GM23338 (cell line): ENCODE results near the gene ACSM6. TPM values are rescaled to one million over a fixed set of nuclear protein-coding genes. Genes with fewer than 3 reads are reported as not detected.

ENCODE experiments used
- ATAC-seq: fragments of 200-7000 bp; cut with Tn5 transposase; 3 replicates; pipeline ENCODE4 v1.9.1; 2020
- DNase-seq: peaks from one replicate; pipeline ENCODE4 v3.0.0-alpha.2; 2015; ENCODE audit warnings: low spot score
- H2AFZ ChIP-seq: fragments of 200-600 bp; sonication (generic); 2 replicates; pipeline ENCODE4 v1.8.0; 2016; ENCODE audit warnings: antibody characterized with exemption, mild to moderate bottlenecking, moderate library complexity
- H3F3A ChIP-seq: fragments of 200-600 bp; sonication (generic); replicated peaks from 2 replicates; pipeline ENCODE4 v1.8.0; 2017; ENCODE audit warnings: antibody characterized with exemption, mixed run types, low read depth
- H3K27ac ChIP-seq: fragments of 200-600 bp; sonication (generic); 2 replicates; pipeline ENCODE4 v1.6.1; 2016; ENCODE audit warnings: low read depth
- H3K27me3 ChIP-seq: fragments of 200-600 bp; sonication (generic); 2 replicates; pipeline ENCODE4 v1.8.0; 2016; ENCODE audit warnings: mild to moderate bottlenecking, mixed run types, moderate library complexity; ENCODE audit not compliant: insufficient read depth
- H3K36me3 ChIP-seq: fragments of 200-600 bp; sonication (generic); 2 replicates; pipeline ENCODE4 v1.8.0; 2016; ENCODE audit warnings: mild to moderate bottlenecking; ENCODE audit not compliant: insufficient read depth
- H3K4me1 ChIP-seq: fragments of 200-600 bp; sonication (generic); 2 replicates; pipeline ENCODE4 v1.8.0; 2016; ENCODE audit warnings: mild to moderate bottlenecking, moderate library complexity; ENCODE audit not compliant: insufficient read depth
- H3K4me2 ChIP-seq: fragments of 200-600 bp; sonication (generic); 2 replicates; pipeline ENCODE4 v1.7.1; 2017; ENCODE audit warnings: mixed run types
- H3K4me3 ChIP-seq: fragments of 200-600 bp; sonication (generic); 2 replicates; pipeline ENCODE4 v1.6.1; 2016; ENCODE audit warnings: mixed run types
- H3K79me2 ChIP-seq: fragments of 200-600 bp; sonication (generic); replicated peaks from 2 replicates; pipeline ENCODE4 v1.8.0; 2017; ENCODE audit warnings: mild to moderate bottlenecking; ENCODE audit not compliant: insufficient read depth
- H3K9me2 ChIP-seq: fragments of 200-600 bp; sonication (generic); 2 replicates; pipeline ENCODE4 v1.8.0; 2017; ENCODE audit not compliant: insufficient read depth
- H4K20me1 ChIP-seq: fragments of 200-600 bp; sonication (generic); replicated peaks from 2 replicates; pipeline ENCODE4 v1.8.0; 2017; ENCODE audit warnings: mild to moderate bottlenecking; ENCODE audit not compliant: insufficient read depth
- H3K27ac Mint-ChIP-seq: 2 replicates; pipeline ENCODE4 v1.8.0; 2020; ENCODE audit warnings: inconsistent platforms, mild to moderate bottlenecking, moderate library complexity, mixed read lengths
- H3K27me3 Mint-ChIP-seq: 3 replicates; pipeline ENCODE4 v1.8.0; 2022; ENCODE audit warnings: low read depth, mild to moderate bottlenecking, moderate library complexity, mixed read lengths, inconsistent platforms; ENCODE audit not compliant: insufficient read depth, poor library complexity
- H3K36me3 Mint-ChIP-seq: 3 replicates; pipeline ENCODE4 v1.8.0; 2021; ENCODE audit warnings: low read depth, mild to moderate bottlenecking, inconsistent platforms, moderate library complexity, mixed read lengths
- H3K4me1 Mint-ChIP-seq: 3 replicates; pipeline ENCODE4 v1.8.0; 2020; ENCODE audit warnings: mild to moderate bottlenecking, inconsistent platforms, mixed read lengths
- H3K4me3 Mint-ChIP-seq: 3 replicates; pipeline ENCODE4 v1.8.0; 2021; ENCODE audit warnings: moderate library complexity, mild to moderate bottlenecking, inconsistent platforms, mixed read lengths
- H3K9me3 Mint-ChIP-seq: 3 replicates; pipeline ENCODE4 v1.8.0; 2020; ENCODE audit warnings: moderate library complexity, mild to moderate bottlenecking, inconsistent platforms, mixed read lengths
- CTCF ChIP-seq, 2 experiments: fragments of 200-600 bp in 1 of 2; sonication (generic) in 1 of 2; conservative IDR thresholded peaks; 2 replicates each; pipeline versions ENCODE4 v1.5.1 to v1.6.1; 2016 to 2017; ENCODE audit warnings: antibody characterized with exemption in 2 of 2, low read depth in 2 of 2, mild to moderate bottlenecking in 2 of 2, moderate library complexity in 1 of 2
- EZH2 ChIP-seq: fragments of 200-600 bp; sonication (generic); IDR thresholded peaks from one replicate; pipeline ENCODE4 v1.8.0; 2017; ENCODE audit warnings: antibody characterized with exemption, mild to moderate bottlenecking, low read depth; ENCODE audit not compliant: unreplicated experiment
- EZH2phosphoT487 ChIP-seq: fragments of 200-600 bp; sonication (generic); IDR thresholded peaks from one replicate; pipeline ENCODE4 v1.8.1; 2018; ENCODE audit warnings: antibody characterized with exemption; ENCODE audit not compliant: unreplicated experiment
- JUNB ChIP-seq: IDR thresholded peaks from one replicate; pipeline ENCODE4 v1.6.1; 2016; ENCODE audit warnings: antibody characterized with exemption; ENCODE audit not compliant: unreplicated experiment
- POLR2AphosphoS5 ChIP-seq: IDR thresholded peaks from 2 replicates; pipeline ENCODE4 v1.6.1; 2016; ENCODE audit warnings: antibody characterized with exemption, low read depth
- REST ChIP-seq: IDR thresholded peaks from one replicate; pipeline ENCODE4 v1.6.1; 2018; ENCODE audit warnings: antibody characterized with exemption; ENCODE audit not compliant: unreplicated experiment
- STAT1 ChIP-seq: IDR thresholded peaks from one replicate; pipeline ENCODE4 v1.6.1; 2016; ENCODE audit warnings: antibody characterized with exemption; ENCODE audit not compliant: unreplicated experiment
- ZNF114 ChIP-seq: fragments of 250-450 bp; sonication (Bioruptor Pico); IDR thresholded peaks from 2 replicates; pipeline ENCODE4 v1.5.0; 2020; ENCODE audit warnings: mild to moderate bottlenecking, moderate library complexity
- ZNF331 ChIP-seq: fragments of 250-450 bp; sonication (Bioruptor Pico); IDR thresholded peaks from 2 replicates; pipeline ENCODE4 v1.5.0; 2020; ENCODE audit warnings: low read depth, mild to moderate bottlenecking, moderate library complexity
- polyA plus RNA-seq: library from polyadenylated mRNA; unstranded; fragments of >200 nt; fragmentation: Nextera tagmentation; extraction: Ambion mirVana; gene quantifications from 2 replicates; pipeline ENCODE4 v1.2.1, GENCODE V29; 2016
- total RNA-seq: library from RNA; depleted of rRNA; stranded (reverse); fragments of >200 nt; shearing (Covaris generic); gene quantifications from 2 replicates; pipeline ENCODE4 v1.2.3, GENCODE V29; 2014

ACSM6 gene
- total and polyA plus RNA-seq, 2 experiments from 2014 or later, result 0.65 TPM; not detected in 1

- Histone ChIP-seq H3K4me2 (no peak overlapping the region), H2AFZ (no peak overlapping the region; the same call in 1 of the 2 replicates), H3K4me3 (no peak overlapping the region), H3K79me2 (no peaks in the 10 kb centered on the region), H4K20me1 (no peaks in the 10 kb centered on the region), H3K4me1 (peaks cover 6% of the 10 kb centered on the region), H3F3A (no peaks in the 10 kb centered on the region), H3K36me3 (no peaks in the 10 kb centered on the region), H3K9me2 (peaks cover 3% of the 10 kb centered on the region; the same call in 1 of the 2 replicates), H3K27ac (peak overlapping the region; percentile 82), H3K27me3 (no peaks in the 10 kb centered on the region)
- peak; percentile 25 to 53; a peak in 2 of 4 replicates for TF ChIP-seq CTCF (conservative IDR thresholded peaks at IDR 0.05; ENCODE audit: low read depth in 2 of 2)
- TF ChIP-seq STAT1, result no peak
- H3K27ac Mint-ChIP-seq, result peak overlapping the region; percentile 74
- H3K27me3 Mint-ChIP-seq, result no peaks in the 10 kb centered on the region
- H3K4me1 Mint-ChIP-seq, result peaks cover 11% of the 10 kb centered on the region
- H3K9me3 Mint-ChIP-seq, result no peaks in the 10 kb centered on the region
- DNase-seq, result peak; percentile 63
- peak; percentile 79 for ATAC-seq
- peaks cover 23% of the 10 kb centered on the region; the same call in 2 of the 3 replicates for H3K36me3 Mint-ChIP-seq
- H3K4me3 Mint-ChIP-seq, result no peak overlapping the region
Observed at GRCh38 chr10:95208702-95209391, 14.8 kb downstream of the ACSM6 start.

GRCh38 chr10:95209509-95210127 lies 15.6 kb downstream of the ACSM6 start:
- ATAC-seq (no peak), DNase-seq (no peak)
- H3K36me3 Mint-ChIP-seq, result peaks cover 17% of the 10 kb centered on the region; the same call in 2 of the 3 replicates
- no peak overlapping the region; the same call in 1 of the 2 replicates for H2AFZ ChIP-seq
- no peak overlapping the region for H3K4me2 ChIP-seq
- H3K79me2 ChIP-seq, result no peaks in the 10 kb centered on the region
- H3K27ac Mint-ChIP-seq, result peak overlapping the region; percentile 74; the same call in 1 of the 2 replicates
- H3K4me1 ChIP-seq, result peaks cover 4% of the 10 kb centered on the region
- no peaks in the 10 kb centered on the region for H3K9me3 Mint-ChIP-seq
- H3K27ac ChIP-seq, result peak overlapping the region; percentile 82
- no peaks in the 10 kb centered on the region for H3F3A ChIP-seq
- no peaks in the 10 kb centered on the region for H4K20me1 ChIP-seq
- no peak overlapping the region for H3K4me3 Mint-ChIP-seq
- no peaks in the 10 kb centered on the region for H3K36me3 ChIP-seq
- peaks cover 3% of the 10 kb centered on the region; the same call in 1 of the 2 replicates for H3K9me2 ChIP-seq
- H3K27me3 ChIP-seq, result no peaks in the 10 kb centered on the region
- no peak overlapping the region for H3K4me3 ChIP-seq
- H3K4me1 Mint-ChIP-seq, result peaks cover 11% of the 10 kb centered on the region
- no peaks in the 10 kb centered on the region for H3K27me3 Mint-ChIP-seq
- no peak for TF ChIP-seq JUNB
- no peak for TF ChIP-seq REST
- no peak for TF ChIP-seq POLR2AphosphoS5
- TF ChIP-seq CTCF (conservative IDR thresholded peaks at IDR 0.05; ENCODE audit: low read depth in 2 of 2), result no peak
- TF ChIP-seq EZH2phosphoT487, result no peak
- TF ChIP-seq EZH2, result no peak
- TF ChIP-seq STAT1, result no peak
- TF ChIP-seq ZNF114 (CRISPR knock-in tag), result no peak
- TF ChIP-seq ZNF331 (CRISPR knock-in tag), result no peak
